ENCODE measurements around the gene SNAPC1.

SNAPC1 gene

DNA sequence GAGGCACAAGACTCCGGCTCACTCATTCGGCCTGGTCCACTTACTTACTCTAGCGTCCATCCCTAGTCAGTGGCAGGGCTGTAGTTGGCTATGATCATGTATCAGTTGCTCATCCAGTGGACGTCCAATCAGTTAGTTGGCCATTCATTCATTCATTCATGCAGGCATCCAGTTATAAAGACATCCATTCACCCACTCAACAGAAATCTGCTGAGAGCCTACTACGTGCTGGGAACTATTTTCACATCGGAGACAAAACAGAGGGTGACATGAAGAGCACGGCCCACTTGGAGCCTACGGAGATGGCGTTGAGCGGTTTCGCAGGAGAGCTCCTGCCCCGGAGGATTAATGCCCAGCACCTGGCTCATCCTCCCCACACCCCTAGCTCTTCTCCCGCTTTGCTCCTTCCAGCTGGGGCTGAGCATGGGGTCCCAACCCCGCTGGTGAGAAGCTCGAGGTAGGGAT lies 49.7 kb downstream of the SNAPC1 start:
- DNase-seq (ENCODE audit: low read depth in 2 of 2): no peak

DNA sequence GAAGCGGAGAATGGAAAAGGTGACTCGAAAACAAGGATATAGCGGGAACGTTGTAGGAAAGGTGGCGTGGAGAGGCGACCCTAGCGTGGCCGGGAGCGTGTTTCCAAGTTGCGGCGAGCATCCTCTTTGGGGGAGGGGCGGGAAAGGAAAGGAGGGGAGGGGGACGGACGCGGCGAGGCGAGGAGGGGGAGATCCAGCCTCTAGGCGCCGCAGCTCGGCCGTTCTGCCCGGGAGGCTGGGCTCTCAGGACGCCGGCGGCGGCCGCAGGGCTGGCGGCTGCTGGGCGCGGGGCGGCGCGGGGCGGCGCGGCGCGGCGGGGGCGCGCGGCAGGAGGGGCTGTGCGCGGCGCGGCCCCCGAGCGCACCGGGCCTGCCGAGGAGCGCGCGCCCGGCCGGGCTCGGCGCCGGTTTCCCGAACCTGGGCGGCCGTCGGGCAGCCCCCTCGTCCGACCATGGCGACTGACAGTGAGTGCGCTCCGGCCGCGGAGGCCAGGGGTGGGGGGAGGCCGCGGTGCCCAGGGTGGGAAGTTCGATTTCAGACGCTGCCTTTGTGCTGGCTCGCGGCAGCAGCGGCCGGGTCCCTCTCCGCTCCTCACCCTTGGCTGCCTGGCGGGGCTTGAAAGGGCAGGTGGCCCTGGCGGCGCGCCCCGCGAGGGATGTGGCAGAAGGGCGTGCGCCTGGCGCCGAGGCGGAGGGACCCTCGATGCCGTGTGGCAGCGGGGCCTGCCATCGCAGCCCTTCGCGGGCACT lies 50.3 kb downstream of the SNAPC1 start, which contains the start of gene SYT16:
Gene SYT16 (plus strand): TSS at position 357 of the 749 bp plus-strand sequence.
- peak in 1 of 2 donors; percentile 11 for DNase-seq (ENCODE audit: low read depth in 2 of 2)

DNA sequence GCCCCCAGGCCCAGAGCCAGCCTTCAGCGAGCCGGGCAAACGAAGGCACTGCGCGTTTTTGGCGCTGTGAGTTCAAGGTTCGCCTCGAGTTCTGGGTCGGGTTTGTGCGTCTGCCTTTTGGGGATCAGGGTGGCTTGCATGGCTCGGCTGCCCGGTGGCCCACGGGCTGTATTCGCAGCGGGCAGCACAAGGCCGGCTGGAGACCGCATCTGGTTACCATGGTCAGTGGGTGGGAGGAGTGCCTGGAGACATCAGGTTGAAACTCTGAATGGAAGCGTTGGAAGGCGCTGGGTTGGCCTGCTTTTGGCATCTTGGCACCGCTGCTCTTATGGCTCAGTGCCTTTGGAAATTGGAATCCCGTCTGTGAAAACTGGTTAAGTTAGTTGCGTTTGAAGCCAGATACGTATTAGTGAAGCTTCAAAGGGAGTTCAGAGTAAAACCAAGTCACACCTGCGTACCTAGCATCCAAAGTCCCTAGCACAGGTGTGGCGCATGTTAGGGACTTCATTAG lies 50.9 kb downstream of the SNAPC1 start:
- DNase-seq (ENCODE audit: low read depth in 2 of 2): no peak

DNA sequence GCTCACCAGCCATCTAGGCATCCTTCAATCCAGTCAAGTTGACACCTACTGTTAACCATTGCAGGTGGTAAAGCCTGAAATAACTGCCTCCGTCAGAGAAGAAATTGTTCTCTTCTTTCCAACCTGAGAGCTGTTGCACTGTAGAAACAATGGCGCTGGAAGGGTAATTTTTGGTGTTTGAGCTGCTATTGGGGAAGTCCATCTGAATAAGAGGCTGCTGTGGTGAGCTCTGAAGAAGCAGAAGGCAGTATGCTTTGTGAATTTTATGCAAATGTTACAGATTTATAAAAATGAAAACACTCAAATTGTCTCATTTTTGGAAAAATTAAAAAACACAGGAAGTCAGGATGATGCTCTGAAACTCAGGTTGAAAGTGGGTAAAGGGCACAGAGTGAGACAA lies 60.2 kb downstream of the SNAPC1 start:
- no peak for DNase-seq (ENCODE audit: low read depth in 2 of 2)

DNA sequence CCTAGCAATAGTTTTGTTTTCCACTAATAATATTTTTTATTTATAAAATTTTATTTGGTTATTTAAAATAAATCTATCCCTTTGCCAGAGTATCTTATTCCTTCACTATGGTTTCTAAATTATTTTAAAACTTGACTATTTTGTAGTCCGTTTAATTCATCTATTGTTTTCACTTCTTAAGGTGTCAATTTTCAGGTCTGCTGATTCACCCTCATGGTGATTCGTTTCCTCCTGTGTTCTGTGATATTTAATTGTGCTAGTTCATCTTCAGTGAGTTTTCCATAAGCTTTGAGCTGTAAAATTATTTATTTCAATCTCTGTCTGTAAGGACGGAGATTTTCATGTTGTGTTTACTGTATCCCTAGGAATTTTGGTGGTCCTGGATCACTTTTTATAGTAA lies 70.6 kb downstream of the SNAPC1 start:
- no peak for DNase-seq (ENCODE audit: low read depth in 2 of 2)

DNA sequence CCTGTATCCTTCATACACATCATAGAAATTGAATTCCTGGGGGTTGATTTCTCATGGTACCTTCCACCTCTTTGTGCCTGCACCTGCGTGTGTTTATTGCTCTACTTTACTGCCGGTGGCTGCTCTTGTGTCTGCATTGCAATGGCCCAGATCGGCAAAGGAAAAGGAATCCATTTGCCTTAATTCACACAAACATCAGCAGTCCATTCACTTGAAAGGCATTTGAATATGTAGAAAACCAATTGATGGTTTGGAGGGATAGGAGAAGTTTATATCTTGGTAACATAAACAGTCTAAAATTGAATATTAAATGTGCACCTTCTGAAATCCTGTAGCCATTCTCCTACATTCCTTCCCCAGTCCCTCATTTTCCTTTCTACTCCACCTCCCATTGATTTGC lies 74.0 kb downstream of the SNAPC1 start:
- DNase-seq (ENCODE audit: low read depth in 2 of 2): no peak

DNA sequence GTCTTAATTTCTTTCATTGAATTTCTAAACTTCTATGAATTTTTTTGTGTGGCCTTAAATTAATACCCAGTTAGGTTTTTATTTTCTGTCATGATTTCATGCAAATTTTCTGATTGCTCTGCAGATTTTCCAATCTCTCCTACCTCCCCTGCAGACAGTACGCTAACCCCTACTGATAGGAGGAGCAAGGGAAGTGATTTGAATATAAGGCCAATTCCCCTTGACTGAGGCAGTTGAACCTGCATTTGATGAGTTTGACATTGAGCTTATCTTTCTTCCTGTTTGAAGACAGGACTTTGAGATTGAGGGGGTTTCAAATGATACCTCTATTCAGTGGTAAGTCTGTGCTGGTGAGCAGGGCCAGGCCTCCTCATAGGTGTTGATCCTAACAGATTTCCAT lies 74.6 kb downstream of the SNAPC1 start:
- DNase-seq (ENCODE audit: low read depth in 2 of 2): no peak

DNA sequence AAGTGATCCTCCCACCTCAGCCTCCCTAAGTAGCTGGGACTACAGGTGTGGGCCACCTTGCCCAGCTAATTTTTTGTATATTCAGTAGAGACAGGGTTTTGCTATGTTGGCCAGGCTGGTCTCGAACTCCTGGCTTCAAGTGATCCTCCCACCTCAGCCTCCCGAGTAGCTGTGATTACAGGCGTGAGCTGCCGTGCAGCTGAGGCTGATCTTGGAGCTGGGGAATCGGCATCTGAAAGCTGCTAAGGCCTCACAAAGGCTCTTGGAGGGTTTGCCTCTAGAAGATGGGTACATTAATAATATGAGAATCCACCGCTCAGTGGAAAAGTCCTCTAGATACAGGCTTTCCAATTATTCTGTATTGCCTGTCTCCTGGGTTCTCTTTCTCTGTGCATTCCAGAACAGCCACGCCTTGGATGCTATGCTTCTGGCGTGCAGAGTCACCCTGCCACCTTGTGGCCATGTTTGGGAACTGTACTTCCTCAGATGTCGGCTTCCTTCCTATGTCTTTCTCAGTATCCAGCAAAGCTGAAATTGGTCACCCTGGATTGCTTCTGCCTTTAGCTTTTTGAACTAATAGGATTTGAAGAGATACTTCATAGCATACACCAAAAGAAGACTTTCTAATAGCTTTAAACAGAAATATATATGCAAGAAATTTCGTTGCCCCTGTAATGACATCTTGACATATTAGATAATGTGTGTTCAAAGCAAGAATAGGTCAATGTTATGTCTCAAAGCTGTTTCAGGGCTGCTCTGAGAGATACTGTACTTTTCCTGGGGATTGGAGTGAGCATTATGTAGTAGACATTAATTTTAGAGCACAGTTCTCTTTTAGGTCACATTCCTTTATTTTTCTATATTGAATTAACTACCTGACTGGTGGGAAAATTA lies 75.4 kb downstream of the SNAPC1 start:
- DNase-seq (ENCODE audit: low read depth in 2 of 2): peak; percentile 59 to 76

DNA sequence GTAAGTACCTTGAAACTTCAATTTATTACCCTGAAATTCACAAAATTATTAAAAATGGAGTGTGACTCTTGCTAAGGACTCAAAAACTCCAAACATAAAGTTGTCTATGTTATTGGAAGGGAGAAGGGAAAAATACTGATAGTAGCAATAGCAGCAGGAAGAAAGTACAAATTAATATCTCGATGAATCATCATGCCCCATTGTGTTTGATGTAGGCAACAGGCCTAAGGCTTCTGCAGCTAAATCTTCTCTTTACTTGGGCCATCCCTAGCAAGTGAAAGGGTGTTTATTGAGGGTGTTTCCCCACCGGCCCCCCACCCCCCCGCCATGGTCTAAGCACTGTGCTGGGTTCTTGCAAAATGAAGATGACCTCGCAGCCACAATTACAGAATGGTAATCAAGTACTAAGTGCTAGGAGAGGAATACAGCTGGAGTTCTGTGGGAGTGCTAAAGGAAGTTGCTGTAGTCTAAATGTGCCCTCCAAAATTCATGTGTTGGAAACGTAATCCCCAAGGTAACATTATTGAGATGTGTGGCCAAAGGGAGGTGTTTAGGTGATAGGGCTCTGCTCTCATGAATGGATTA lies 76.5 kb downstream of the SNAPC1 start:
- DNase-seq (ENCODE audit: low read depth in 2 of 2): no peak

DNA sequence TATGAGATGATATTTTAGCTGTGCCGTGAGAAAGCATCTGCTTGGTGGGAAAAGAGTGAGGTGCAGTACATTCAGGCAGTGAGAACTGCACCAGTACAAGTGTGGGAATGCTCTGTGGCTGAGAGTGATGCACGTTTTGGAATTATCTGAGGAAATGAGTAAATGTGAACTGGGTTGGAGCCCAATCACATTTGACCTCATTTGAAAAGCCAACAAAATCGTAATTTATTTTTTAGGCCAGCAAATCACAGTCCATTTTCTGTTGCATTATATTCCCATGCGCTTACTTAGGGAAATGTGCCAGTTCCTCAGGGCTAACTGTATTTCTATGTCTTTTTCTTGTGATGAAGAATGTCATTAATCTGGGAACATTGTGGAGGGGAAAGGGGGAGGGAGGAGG lies 77.3 kb downstream of the SNAPC1 start:
- no peak for DNase-seq (ENCODE audit: low read depth in 2 of 2)

DNA sequence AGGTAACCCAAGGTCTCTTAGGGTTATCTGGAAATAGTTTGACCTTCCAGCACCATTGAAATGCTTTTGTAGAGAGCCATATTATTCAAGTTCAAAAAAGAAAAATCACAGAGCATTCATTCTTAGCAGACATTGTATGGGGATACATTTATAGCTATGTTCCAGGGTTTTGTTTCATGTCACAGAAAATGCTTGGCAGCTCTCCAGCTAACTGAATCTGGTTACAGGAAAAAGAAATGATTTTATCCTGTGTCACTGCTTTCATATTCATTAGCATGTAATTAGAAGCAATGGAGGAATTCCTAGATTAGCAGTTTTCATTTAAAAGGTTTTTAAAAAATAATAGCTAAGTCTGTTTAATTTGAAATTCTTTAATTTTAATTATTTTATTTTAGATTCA lies 78.9 kb downstream of the SNAPC1 start:
- no peak for DNase-seq (ENCODE audit: low read depth in 2 of 2)

All from stimulated activated CD4-positive, alpha-beta T cell treated with anti-CD3 and anti-CD28 coated beads, Interleukin-1b, Interleukin-23, amount 100 ng/mL, for 4 hours (primary cell).